SH-SY5Y (cell line): Measurements from ENCODE around the gene TMEM121B.

ENCODE experiments used
- GATA2 ChIP-seq: IDR thresholded peaks from 2 replicates; pipeline ENCODE4 v1.6.1; 2011; ENCODE audit warnings: mild to moderate bottlenecking, low read depth, low read length
- GATA3 ChIP-seq: IDR thresholded peaks from 2 replicates; pipeline ENCODE4 v1.6.1; 2011; ENCODE audit warnings: low read depth, mild to moderate bottlenecking, low read length, moderate library complexity

TMEM121B gene

GRCh38 chr22:17108256-17109112, 12.7 kb downstream of the TMEM121B start:
- no peak for TF ChIP-seq GATA2
- TF ChIP-seq GATA3, result no peak

DNA sequence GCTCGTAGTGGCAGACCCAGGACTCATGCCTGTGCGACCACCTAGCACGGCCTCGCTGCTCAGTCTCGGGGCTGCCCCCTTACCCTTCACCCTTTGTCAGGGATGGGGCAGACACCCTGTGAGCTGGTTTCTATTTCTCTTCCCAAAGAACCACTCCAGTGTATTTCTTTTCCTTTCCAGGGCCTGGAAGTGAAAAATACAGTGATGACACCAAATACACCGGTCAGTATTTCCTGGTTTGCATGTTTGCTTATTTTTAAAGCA, 13.7 kb downstream of the TMEM121B start:
- TF ChIP-seq GATA3 (no peak), GATA2 (no peak)

DNA sequence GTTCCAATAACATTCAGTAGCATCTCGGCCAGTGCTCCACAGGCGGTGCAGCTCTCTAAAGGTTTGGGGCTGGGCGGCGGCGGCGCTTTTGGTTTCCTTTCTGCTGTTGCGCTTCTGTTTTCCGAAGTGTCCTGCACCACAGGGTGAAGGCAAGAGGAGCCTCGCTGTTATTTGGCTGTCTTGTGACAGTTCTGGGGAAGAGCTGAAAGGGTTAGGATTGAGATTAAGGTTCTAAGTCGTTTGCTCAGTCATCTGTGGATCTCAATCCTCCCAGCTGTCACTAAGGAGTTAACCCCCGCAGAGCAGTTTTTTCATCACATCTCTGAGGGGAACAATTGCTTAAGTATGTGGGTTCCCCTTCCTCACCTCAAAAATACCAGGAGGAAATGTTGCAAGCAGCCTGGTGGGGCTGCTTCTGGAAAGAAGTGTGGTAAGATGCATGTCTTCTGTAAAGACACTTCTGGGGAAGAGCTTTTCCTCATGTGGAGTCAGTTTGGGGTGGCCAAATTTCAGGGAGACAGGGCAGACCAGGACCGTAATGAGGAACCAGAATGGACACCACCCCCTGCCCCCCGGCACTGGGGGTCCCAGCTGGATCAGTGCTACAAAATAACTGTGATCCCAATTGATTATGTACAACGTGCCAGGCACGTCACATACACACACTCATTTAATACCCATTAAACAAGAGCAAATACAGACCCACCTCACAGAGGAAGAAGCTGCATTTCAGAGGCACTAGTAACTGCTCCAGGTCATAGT, 14.2 kb downstream of the TMEM121B start:
- TF ChIP-seq GATA2 (no peak), GATA3 (no peak)

- TF ChIP-seq GATA2 (no peak), GATA3 (no peak)
Observed at GRCh38 chr22:17106161-17106784, 14.9 kb downstream of the TMEM121B start.

DNA sequence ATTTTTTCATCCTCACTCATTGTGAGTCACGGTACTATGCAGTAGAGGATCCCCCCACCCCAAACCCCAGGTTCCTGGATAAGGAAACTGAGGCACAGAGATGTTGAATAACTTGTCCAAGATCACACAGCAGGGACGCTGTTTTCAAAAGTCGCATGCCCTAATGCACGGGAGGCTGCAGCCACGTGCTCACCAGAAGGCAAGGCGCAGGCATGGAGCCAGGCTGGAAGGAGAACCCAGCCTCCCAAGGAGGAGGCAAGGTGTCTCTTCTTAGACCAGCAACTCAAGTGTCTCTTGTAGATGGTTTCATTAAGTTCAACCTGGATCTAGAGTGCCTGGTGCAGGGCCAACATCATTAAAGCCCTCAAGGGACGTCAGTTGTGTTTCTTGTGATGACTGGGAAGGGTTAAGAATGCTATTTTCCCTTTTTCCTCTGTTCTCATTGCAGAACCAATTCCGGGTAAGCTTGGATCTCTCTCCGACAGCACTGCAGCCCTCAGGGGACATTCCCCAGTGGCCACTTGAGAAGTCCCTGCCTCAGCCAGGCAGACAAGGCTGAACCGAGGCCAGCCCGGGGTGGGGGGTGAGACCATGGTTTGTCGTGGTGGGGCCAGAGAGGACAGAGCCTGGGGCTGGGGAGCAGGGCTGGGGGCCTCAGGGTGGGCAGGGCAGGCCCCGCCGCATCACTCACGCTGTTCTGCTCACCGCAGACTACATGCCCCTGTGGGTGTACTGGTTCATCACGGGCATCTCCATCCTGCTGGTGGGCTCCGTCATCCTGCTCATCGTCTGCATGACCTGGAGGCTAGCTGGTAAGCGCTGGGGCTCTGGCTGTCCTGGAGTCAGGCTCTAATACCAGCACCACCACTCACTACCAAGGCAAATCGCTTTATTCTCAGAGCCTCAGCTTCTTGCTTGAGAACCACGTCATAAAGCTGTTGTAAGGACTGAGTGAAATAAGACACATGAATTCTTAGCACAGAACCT, 15.7 kb downstream of the TMEM121B start:
- TF ChIP-seq GATA2 (no peak), GATA3 (no peak)

- TF ChIP-seq GATA2 (no peak), GATA3 (no peak)
Observed at GRCh38 chr22:17104336-17104935, 16.7 kb downstream of the TMEM121B start.

DNA sequence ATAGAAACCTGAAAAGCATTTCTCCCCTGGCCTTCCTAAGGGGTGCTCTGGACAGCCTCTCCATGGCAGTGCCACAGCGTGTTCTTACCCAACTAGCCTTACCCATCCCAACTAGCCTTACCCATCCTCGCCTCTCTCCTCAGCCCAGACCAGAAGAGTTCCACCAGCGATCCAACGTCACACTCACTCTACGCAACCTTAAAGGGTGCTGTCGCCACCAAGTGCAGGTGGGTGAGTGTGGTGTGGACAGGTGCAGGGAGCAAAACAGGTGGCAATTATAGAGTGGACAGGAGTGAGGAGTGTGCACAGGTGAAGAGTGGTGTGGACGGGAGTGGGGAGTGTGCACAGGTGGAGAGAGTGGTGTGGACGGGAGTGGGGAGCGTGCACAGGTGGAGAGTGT, 17.8 kb downstream of the TMEM121B start:
- no peak for TF ChIP-seq GATA2
- no peak for TF ChIP-seq GATA3

DNA sequence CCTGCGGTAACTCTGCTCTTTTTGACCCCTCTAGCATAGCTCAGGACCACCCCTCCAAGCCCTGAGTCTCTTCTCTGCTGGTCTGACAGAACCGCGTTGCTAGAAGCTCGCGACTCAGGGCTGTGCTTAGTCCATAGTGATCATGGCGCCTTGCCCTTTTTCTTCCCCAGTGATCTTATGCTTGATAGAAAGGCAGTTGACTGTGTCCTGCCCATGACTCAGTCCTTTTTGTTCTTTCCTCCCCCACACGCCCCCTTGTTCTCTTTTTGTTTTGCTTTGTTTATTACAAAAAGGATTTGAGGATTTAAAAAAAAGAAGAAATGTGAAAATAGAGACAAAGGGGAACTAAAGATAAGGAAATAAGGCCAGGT, 18.9 kb downstream of the TMEM121B start:
- TF ChIP-seq GATA3 (no peak), GATA2 (no peak)

DNA sequence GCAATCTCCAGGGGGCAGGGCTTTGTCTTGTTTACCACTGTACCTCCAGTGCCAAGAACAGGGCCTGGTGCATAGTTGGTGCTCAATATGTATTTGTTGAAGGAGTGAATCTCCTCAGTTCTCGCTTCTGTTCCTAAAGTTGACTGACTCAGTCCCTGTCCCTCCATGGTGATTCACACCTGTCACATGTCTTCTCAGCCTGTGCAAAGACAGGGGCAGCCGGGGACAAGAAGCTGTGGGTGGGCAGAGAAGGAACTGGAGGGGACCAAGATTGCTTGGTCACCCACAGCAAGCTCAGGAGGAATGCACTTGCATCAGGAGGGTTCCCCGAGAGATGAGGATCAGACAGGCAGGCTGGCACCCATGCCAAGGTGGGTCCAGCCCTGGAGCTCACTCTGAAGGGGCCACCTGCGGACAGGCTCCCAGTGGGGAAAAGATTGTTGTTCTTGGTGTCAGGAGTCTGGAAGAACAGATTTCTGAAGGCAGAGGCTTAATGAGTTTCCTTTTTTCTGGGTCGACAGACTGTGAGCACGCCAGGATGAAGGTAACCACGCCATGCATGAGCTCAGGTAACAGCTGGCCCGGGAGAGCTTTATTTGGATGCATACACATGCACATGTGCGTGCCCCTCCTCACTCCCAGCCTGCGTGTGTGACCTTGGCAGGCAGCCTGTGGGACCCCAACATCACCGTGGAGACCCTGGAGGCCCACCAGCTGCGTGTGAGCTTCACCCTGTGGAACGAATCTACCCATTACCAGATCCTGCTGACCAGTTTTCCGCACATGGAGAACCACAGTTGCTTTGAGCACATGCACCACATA, 19.5 kb downstream of the TMEM121B start:
- TF ChIP-seq GATA3, result no peak
- no peak for TF ChIP-seq GATA2

DNA sequence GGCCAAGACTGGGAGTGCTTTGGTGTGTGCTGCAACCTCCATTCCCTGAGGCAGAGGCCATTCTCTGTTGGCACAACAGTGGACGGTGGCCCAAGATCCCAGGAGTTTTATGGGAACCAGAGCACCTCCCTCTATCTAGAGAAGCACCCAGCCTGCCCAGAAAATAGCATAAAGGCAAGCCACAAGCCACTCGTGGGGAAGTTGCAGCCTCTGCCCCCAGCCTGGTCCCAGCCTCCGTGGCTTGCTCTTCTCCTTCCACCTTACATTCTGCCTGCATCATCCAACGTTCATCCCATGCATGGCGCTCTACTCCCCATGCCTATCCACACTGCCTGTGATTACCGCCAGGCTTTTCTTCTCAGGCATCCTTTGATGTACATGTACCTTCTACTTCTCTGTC, 20.5 kb downstream of the TMEM121B start:
- TF ChIP-seq GATA2 (no peak), GATA3 (no peak)

DNA sequence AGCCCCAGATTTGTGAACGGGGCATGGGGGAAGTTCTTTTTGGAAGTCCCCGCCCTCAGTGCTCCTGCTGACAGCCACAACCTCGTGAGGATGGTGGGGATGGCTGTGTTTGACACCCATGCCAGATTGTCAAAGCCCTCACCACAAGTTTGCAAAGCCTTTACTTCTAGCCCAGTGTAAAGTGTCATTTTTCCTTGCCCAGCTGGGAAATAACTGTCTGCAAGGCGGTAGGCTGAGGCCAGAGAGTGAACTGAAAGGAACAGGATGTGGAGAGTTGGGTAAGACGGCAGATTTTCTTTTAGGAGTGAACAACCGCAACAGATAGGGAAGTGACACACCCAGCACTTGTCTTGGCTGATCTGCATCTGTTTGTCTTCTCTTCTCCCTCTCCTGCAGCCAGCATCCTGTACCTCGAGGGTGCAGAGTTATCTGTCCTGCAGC, 22.8 kb downstream of the TMEM121B start:
- TF ChIP-seq GATA2, result no peak
- no peak for TF ChIP-seq GATA3

DNA sequence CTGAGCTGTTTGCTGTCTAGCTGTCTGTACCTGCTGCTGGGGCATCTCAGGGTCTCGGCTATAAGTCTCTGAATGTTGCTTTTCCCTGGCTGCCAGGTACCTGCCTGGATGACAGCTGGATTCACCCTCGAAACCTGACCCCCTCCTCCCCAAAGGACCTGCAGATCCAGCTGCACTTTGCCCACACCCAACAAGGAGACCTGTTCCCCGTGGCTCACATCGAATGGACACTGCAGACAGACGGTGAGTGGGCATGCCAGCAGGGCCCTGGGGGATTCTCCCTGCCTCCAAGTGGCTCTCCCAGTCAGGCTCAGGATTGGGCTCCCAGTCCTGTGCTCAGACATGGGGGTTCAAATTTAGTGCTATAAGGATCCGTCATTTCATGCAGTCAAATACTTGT, 23.5 kb downstream of the TMEM121B start:
- TF ChIP-seq GATA2 (no peak), GATA3 (no peak)
